Measurements from ENCODE around the gene PITPNM3.

GRCh38 chr17:6539871-6540270 is 16.5 kb downstream of the PITPNM3 start:
- TF ChIP-seq CTCF (conservative IDR thresholded peaks at IDR 0.05; ENCODE audit: low read depth in 2 of 2) (no peak), POLR2AphosphoS5 (IDR thresholded peaks at IDR 0.05; ENCODE audit: low read depth) (no peak), EZH2phosphoT487 (IDR thresholded peaks at IDR 0.05; ENCODE audit: unreplicated experiment) (no peak), EZH2 (IDR thresholded peaks at IDR 0.05; ENCODE audit: low read depth, unreplicated experiment) (no peak), CREB1 (CRISPR knock-in tag; IDR thresholded peaks at IDR 0.05; ENCODE audit: low read depth) (no peak), REST (IDR thresholded peaks at IDR 0.05; ENCODE audit: unreplicated experiment) (no peak), JUNB (IDR thresholded peaks at IDR 0.05; ENCODE audit: unreplicated experiment) (no peak), ZNF331 (CRISPR knock-in tag; IDR thresholded peaks at IDR 0.05; ENCODE audit: low read depth) (no peak), NANOG (IDR thresholded peaks at IDR 0.05; ENCODE audit: borderline replicate concordance) (no peak), ETS1 (IDR thresholded peaks at IDR 0.05) (no peak), STAT1 (IDR thresholded peaks at IDR 0.05; ENCODE audit: unreplicated experiment) (no peak), ZNF114 (CRISPR knock-in tag; IDR thresholded peaks at IDR 0.05) (no peak), ZNF462 (CRISPR knock-in tag; IDR thresholded peaks at IDR 0.05) (no peak)
